Measurements from ENCODE around the gene DPY30. TPM values are rescaled to one million over a fixed set of nuclear protein-coding genes. Genes with fewer than 3 reads are reported as not detected.

DPY30 gene
- total and polyA plus RNA-seq, 2 donors (not counting 1 experiment from before 2014, with no cell fraction given): 43.4 to 56.8 TPM

- peaks cover 6% of the 10 kb centered on the region for H4K20me1 ChIP-seq (ENCODE audit: control insufficient read depth, insufficient read depth, low read length, poor library complexity, severe bottlenecking)
- H3K27ac ChIP-seq (ENCODE audit: low read length in 2 of 2): peak within 1 kb of the TSS; percentile 71 to 78
- H3K9ac ChIP-seq (ENCODE audit: low read length): peak within 1 kb of the TSS; percentile 83
- H3K9me3 Mint-ChIP-seq (ENCODE audit: insufficient read depth): no peaks in the 10 kb centered on the region
- peak within 1 kb of the TSS; percentile 83 to 96 (median 89) for H3K4me3 ChIP-seq (ENCODE audit: control extremely low read depth in 1 of 5, extremely low read depth in 1 of 5, insufficient read depth in 1 of 5, low read depth in 2 of 5, low read length in 4 of 5)
- no peak for TF ChIP-seq EZH2 (IDR thresholded peaks at IDR 0.05; ENCODE audit: borderline replicate concordance, insufficient read depth, low read depth, low read length, poor library complexity, severe bottlenecking)
- peak; percentile 47 for TF ChIP-seq CTCF (IDR thresholded peaks at IDR 0.05)
- ChIA-PET CTCF (interaction anchor here (1.0 to 2.5 kb wide), 4 partner anchors 10 to 63 kb away, joined by 3 to 16 read pairs (median 5); partner anchors contain the start of gene DPY30), POLR2A (interaction anchor here (0.6 to 2.7 kb wide), 9 partner anchors 11 to 1916 kb away, joined by 3 to 27 read pairs (median 4); partner anchors contain the start of genes DPY30, FAM98A, SLC30A6 and TTC27)
- peaks cover 12 to 21% of the 10 kb centered on the region in 2 donors for H3K4me1 ChIP-seq (ENCODE audit: control insufficient read depth in 2 of 2, insufficient read depth in 2 of 2, low read length in 2 of 2)
- peaks cover 32% of the 10 kb centered on the region for H3K4me1 Mint-ChIP-seq
- intact Hi-C loops (cut with micrococcal nuclease): loop anchor here (1.0 to 5.0 kb wide), 9 partner anchors 17 to 1917 kb away; partner anchors contain the start of genes BIRC6, DPY30, MEMO1 and RASGRP3
- H3K4me2 ChIP-seq (replicated peaks; ENCODE audit: low read depth, low read length, poor library complexity, severe bottlenecking): peak within 1 kb of the TSS; percentile 87
- peak within 1 kb of the TSS; percentile 97 for H3K27ac Mint-ChIP-seq
- no peaks in the 10 kb centered on the region for H3K27me3 ChIP-seq (replicated peaks in 1 of 4; ENCODE audit: control extremely low read depth in 1 of 4, control insufficient read depth in 3 of 4, insufficient read depth in 4 of 4, low read length in 3 of 4)
- DNase-seq (peak; percentile 99), ATAC-seq (ENCODE audit: low read depth) (peak; percentile 90)
- no peaks in the 10 kb centered on the region for H3K27me3 Mint-ChIP-seq
- no peaks in the 10 kb centered on the region for H3K36me3 ChIP-seq (replicated peaks in 1 of 2; ENCODE audit: control extremely low read depth in 1 of 2, control insufficient read depth in 1 of 2, extremely low read depth in 1 of 2, insufficient read depth in 2 of 2, low read length in 1 of 2)
- H3K79me2 ChIP-seq (ENCODE audit: control insufficient read depth, insufficient read depth, low read length): peaks cover 39% of the 10 kb centered on the region
- H3K4me3 Mint-ChIP-seq: peak within 1 kb of the TSS; percentile 99
- H3K9me3 ChIP-seq (ENCODE audit: control extremely low read depth in 1 of 3, control insufficient read depth in 2 of 3, insufficient read depth in 1 of 3, low read length in 2 of 3): no peaks in the 10 kb centered on the region
- peak within 1 kb of the TSS; percentile 95 for H2AFZ ChIP-seq (ENCODE audit: insufficient read depth, low read depth, low read length, poor library complexity, severe bottlenecking)
- under 1% methylated on average over 78 of the region's 79 CpGs for WGBS (ENCODE audit: insufficient coverage)
Measured at GRCh38 chr2:32063310-32064020, 23.9 kb upstream of the DPY30 start, which contains the start of gene SPAST. Gene SPAST (plus strand): TSS chr2:32063556. CDS start chr2:32063832, 276 bp downstream.
